Prostate gland (tissue), 2 donors: ENCODE data around the gene TM4SF20.

Experiments
- POLR2A ChIP-seq: fragments of 450-650 bp; IDR thresholded peaks from one replicate; pipeline ENCODE4 v1.6.1; 2016; ENCODE audit warnings: antibody characterized with exemption, mild to moderate bottlenecking
- TF ChIP-seq, protein P1 (sequence below), 4 experiments: fragments of 200-600 bp in 2 of 4; fragments of 450-650 bp in 2 of 4; sonication (generic) in 2 of 4; IDR thresholded peaks; 1 replicate in 3 of 4; 2 replicates in 1 of 4; pipeline ENCODE4 v1.5.1; 2016 to 2019; ENCODE audit warnings: antibody characterized with exemption in 4 of 4, mild to moderate bottlenecking in 2 of 4, moderate library complexity in 2 of 4

DNA sequence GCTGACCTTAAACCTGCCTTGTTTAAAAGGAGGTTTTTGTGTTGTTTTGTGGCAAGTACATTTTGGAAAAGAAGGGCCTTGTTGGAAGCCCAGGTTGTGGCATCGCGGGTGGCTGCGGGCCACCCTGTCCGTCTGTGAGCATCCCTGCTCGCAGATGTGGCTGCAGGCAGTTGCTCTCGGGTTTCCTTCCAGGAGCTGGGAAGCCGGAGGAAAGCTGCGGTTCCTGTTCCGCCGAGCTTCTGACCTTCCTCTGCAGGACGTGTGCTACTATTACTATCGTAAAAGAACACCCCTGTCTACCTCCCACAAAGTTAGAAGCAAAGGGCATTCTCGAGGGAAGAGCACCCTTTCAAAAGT is 53.3 kb downstream of the TM4SF20 start:
- TF ChIP-seq, protein P1, sequence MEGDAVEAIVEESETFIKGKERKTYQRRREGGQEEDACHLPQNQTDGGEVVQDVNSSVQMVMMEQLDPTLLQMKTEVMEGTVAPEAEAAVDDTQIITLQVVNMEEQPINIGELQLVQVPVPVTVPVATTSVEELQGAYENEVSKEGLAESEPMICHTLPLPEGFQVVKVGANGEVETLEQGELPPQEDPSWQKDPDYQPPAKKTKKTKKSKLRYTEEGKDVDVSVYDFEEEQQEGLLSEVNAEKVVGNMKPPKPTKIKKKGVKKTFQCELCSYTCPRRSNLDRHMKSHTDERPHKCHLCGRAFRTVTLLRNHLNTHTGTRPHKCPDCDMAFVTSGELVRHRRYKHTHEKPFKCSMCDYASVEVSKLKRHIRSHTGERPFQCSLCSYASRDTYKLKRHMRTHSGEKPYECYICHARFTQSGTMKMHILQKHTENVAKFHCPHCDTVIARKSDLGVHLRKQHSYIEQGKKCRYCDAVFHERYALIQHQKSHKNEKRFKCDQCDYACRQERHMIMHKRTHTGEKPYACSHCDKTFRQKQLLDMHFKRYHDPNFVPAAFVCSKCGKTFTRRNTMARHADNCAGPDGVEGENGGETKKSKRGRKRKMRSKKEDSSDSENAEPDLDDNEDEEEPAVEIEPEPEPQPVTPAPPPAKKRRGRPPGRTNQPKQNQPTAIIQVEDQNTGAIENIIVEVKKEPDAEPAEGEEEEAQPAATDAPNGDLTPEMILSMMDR (IDR thresholded peaks at IDR 0.05), result no peak
- TF ChIP-seq POLR2A, result no peak
